ENCODE data around the gene NFXL1. TPM values are rescaled to one million over a fixed set of nuclear protein-coding genes. Genes with fewer than 3 reads are reported as not detected.

The NFXL1 gene
- total RNA-seq, 4 donors from 2014 or later, result 3.7 to 10.8 (median 5.5) TPM

GRCh38 chr4:47907089-47907646 lies 7.2 kb downstream of the NFXL1 start:
- no peak for DNase-seq
- in situ Hi-C loops (cut with MboI; ENCODE audit: low sequenced_read_pairs in 4 of 4), result loop anchor here in 1 of 4 donors (25.0 kb wide), 1 partner anchor 445 kb away; the partner anchor contains the start of gene COMMD8
- H3K36me3 ChIP-seq, result peaks cover 0 to 54% of the 10 kb centered on the region in 2 donors

GRCh38 chr4:47899639-47900038 lies 14.7 kb downstream of the NFXL1 start:
- Histone ChIP-seq H3K4me1 (no peaks in the 10 kb centered on the region), H3K4me3 (no peak overlapping the region), H3K36me3 (peaks cover 3 to 65% of the 10 kb centered on the region in 2 donors), H3K27ac (no peak overlapping the region), H3K27me3 (no peaks in the 10 kb centered on the region), H3K9me3 (no peaks in the 10 kb centered on the region)
- DNase-seq (no peak), ATAC-seq (no peak)
- intact Hi-C loops (cut with DNase I; ENCODE audit: low total_unique reads), result no loop called here
- in situ Hi-C loops (cut with MboI; ENCODE audit: low sequenced_read_pairs in 4 of 4), result loop anchor here in 1 of 4 donors (25.0 kb wide), 1 partner anchor 437 kb away; the partner anchor contains the start of gene COMMD8
- no peak for TF ChIP-seq POLR2A (IDR thresholded peaks at IDR 0.05)
- TF ChIP-seq, protein P1, sequence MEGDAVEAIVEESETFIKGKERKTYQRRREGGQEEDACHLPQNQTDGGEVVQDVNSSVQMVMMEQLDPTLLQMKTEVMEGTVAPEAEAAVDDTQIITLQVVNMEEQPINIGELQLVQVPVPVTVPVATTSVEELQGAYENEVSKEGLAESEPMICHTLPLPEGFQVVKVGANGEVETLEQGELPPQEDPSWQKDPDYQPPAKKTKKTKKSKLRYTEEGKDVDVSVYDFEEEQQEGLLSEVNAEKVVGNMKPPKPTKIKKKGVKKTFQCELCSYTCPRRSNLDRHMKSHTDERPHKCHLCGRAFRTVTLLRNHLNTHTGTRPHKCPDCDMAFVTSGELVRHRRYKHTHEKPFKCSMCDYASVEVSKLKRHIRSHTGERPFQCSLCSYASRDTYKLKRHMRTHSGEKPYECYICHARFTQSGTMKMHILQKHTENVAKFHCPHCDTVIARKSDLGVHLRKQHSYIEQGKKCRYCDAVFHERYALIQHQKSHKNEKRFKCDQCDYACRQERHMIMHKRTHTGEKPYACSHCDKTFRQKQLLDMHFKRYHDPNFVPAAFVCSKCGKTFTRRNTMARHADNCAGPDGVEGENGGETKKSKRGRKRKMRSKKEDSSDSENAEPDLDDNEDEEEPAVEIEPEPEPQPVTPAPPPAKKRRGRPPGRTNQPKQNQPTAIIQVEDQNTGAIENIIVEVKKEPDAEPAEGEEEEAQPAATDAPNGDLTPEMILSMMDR (IDR thresholded peaks at IDR 0.05 in 4 of 5, conservative IDR thresholded peaks at IDR 0.05 in 1 of 5), result no peak

More at GRCh38 chr4:47907089-47907646, 7.2 kb downstream of the NFXL1 start:
- Histone ChIP-seq H3K4me1 (no peaks in the 10 kb centered on the region), H3K27ac (no peak overlapping the region), H3K4me3 (no peak overlapping the region), H3K9me3 (no peaks in the 10 kb centered on the region), H3K27me3 (no peaks in the 10 kb centered on the region)
- no peak for ATAC-seq
- TF ChIP-seq, protein P1 (IDR thresholded peaks at IDR 0.05 in 4 of 5, conservative IDR thresholded peaks at IDR 0.05 in 1 of 5), result no peak
- TF ChIP-seq POLR2A (IDR thresholded peaks at IDR 0.05), result no peak
- intact Hi-C loops (cut with DNase I; ENCODE audit: low total_unique reads), result no loop called here

- H3K27me3 ChIP-seq, result no peaks in the 10 kb centered on the region
- no peak overlapping the region for H3K27ac ChIP-seq
- H3K9me3 ChIP-seq, result no peaks in the 10 kb centered on the region
- intact Hi-C loops (cut with DNase I; ENCODE audit: low total_unique reads) (no loop called here), in situ Hi-C loops (cut with MboI; ENCODE audit: low sequenced_read_pairs in 4 of 4) (no loop called here)
- H3K4me1 ChIP-seq, result no peaks in the 10 kb centered on the region
- ATAC-seq, result no peak
- H3K36me3 ChIP-seq, result peaks cover 5 to 88% of the 10 kb centered on the region in 2 donors
- no peak overlapping the region for H3K4me3 ChIP-seq
- no peak for DNase-seq
- TF ChIP-seq, protein P1 (IDR thresholded peaks at IDR 0.05 in 4 of 5, conservative IDR thresholded peaks at IDR 0.05 in 1 of 5), result no peak
- no peak for TF ChIP-seq POLR2A (IDR thresholded peaks at IDR 0.05)
Observed at GRCh38 chr4:47891928-47892327, 22.5 kb downstream of the NFXL1 start.

- no peak for ATAC-seq
- TF ChIP-seq POLR2A (IDR thresholded peaks at IDR 0.05), result no peak
- TF ChIP-seq, protein P1 (IDR thresholded peaks at IDR 0.05 in 4 of 5, conservative IDR thresholded peaks at IDR 0.05 in 1 of 5), result no peak
- Histone ChIP-seq H3K36me3 (peaks cover 2 to 78% of the 10 kb centered on the region in 2 donors), H3K27ac (no peak overlapping the region), H3K4me1 (no peaks in the 10 kb centered on the region), H3K27me3 (no peaks in the 10 kb centered on the region), H3K4me3 (no peak overlapping the region), H3K9me3 (no peaks in the 10 kb centered on the region)
- intact Hi-C loops (cut with DNase I; ENCODE audit: low total_unique reads), result no loop called here
- in situ Hi-C loops (cut with MboI; ENCODE audit: low sequenced_read_pairs in 4 of 4), result no loop called here
- no peak for DNase-seq
Observed at GRCh38 chr4:47882228-47882627, 32.2 kb downstream of the NFXL1 start.
